Measurements from ENCODE around the gene BRWD1. TPM values are rescaled to one million over a fixed set of nuclear protein-coding genes. Genes with fewer than 3 reads are reported as not detected.

The BRWD1 gene
- total and polyA plus RNA-seq, 12 donors = 8.5 to 38.8 (median 34.1) TPM

- H3K27ac ChIP-seq = no peak overlapping the region
- WGBS, 2 donors = 92 to 95% methylated on average over 6 of the region's 6 CpGs
- no peak overlapping the region for H3K4me3 ChIP-seq
- ATAC-seq (no peak), DNase-seq (no peak)
- H3K4me1 ChIP-seq = no peaks in the 10 kb centered on the region
- intact Hi-C loops (cut with DNase I) = loop anchor here in 2 of 10 donors (10.0 kb wide), 2 partner anchors 636 to 986 kb away; no protein-coding TSS in a partner anchor
- H3K27me3 ChIP-seq = no peaks in the 10 kb centered on the region
- TF ChIP-seq CTCF (IDR thresholded peaks at IDR 0.05) = no peak
- H3K9me3 ChIP-seq = peaks cover 0 to 12% (median 0%) of the 10 kb centered on the region in 11 donors
- no peaks in the 10 kb centered on the region for H3K36me3 ChIP-seq
Observed at GRCh38 chr21:39150316-39150715, 163.1 kb downstream of the BRWD1 start.

GRCh38 chr21:39149882-39150281, 163.6 kb downstream of the BRWD1 start:
- no peak overlapping the region for H3K4me3 ChIP-seq
- H3K9me3 ChIP-seq = peaks cover 0 to 16% (median 0%) of the 10 kb centered on the region in 11 donors
- no peak overlapping the region for H3K27ac ChIP-seq
- TF ChIP-seq CTCF (IDR thresholded peaks at IDR 0.05) = no peak
- ATAC-seq (no peak), DNase-seq (no peak)
- intact Hi-C loops (cut with DNase I) = loop anchor here in 2 of 10 donors (10.0 kb wide), 2 partner anchors 635 to 985 kb away; no protein-coding TSS in a partner anchor
- no peaks in the 10 kb centered on the region for H3K36me3 ChIP-seq
- H3K27me3 ChIP-seq = no peaks in the 10 kb centered on the region
- no peaks in the 10 kb centered on the region for H3K4me1 ChIP-seq

GRCh38 chr21:39148975-39149374, 164.5 kb downstream of the BRWD1 start:
- H3K4me3 ChIP-seq = no peak overlapping the region
- no peak for DNase-seq
- WGBS, 2 donors = 58 to 59% methylated on average over 2 of the region's 2 CpGs
- no peak for TF ChIP-seq CTCF (IDR thresholded peaks at IDR 0.05)
- no peaks in the 10 kb centered on the region for H3K27me3 ChIP-seq
- ATAC-seq = no peak
- no peaks in the 10 kb centered on the region for H3K4me1 ChIP-seq
- intact Hi-C loops (cut with DNase I) = no loop called here
- no peaks in the 10 kb centered on the region for H3K36me3 ChIP-seq
- H3K9me3 ChIP-seq = peaks cover 0 to 19% (median 0%) of the 10 kb centered on the region in 11 donors
- no peak overlapping the region for H3K27ac ChIP-seq

GRCh38 chr21:39144191-39144590, 169.2 kb downstream of the BRWD1 start:
- H3K4me1 ChIP-seq = no peaks in the 10 kb centered on the region
- H3K9me3 ChIP-seq = peaks cover 0 to 19% (median 0%) of the 10 kb centered on the region in 11 donors
- TF ChIP-seq CTCF (IDR thresholded peaks at IDR 0.05) = no peak
- no peaks in the 10 kb centered on the region for H3K36me3 ChIP-seq
- WGBS, 2 donors = 82 to 84% methylated on average over 3 of the region's 3 CpGs
- no peaks in the 10 kb centered on the region for H3K27me3 ChIP-seq
- DNase-seq (no peak), ATAC-seq (no peak)
- H3K27ac ChIP-seq = no peak overlapping the region
- no peak overlapping the region for H3K4me3 ChIP-seq
- intact Hi-C loops (cut with DNase I) = no loop called here
